HG03558 (cell line): ENCODE results near the gene SLC30A1.
A peak's percentile ranks its signal among the peaks of the same experiment; 100 is the strongest.
"Not testable (repeated sequence)": the region's sequence is repeated elsewhere in the genome, so short reads cannot be mapped to it uniquely, and the experiment has no call there.

Experiments used
- ATAC-seq: cut with Tn5 transposase; IDR thresholded peaks from one replicate; pipeline ENCODE4 v1.9.1; 2021; ENCODE audit warnings: moderate number of reproducible peaks; ENCODE audit not compliant: unreplicated experiment; ENCODE audit errors: extremely low read depth

The SLC30A1 gene, protein sequence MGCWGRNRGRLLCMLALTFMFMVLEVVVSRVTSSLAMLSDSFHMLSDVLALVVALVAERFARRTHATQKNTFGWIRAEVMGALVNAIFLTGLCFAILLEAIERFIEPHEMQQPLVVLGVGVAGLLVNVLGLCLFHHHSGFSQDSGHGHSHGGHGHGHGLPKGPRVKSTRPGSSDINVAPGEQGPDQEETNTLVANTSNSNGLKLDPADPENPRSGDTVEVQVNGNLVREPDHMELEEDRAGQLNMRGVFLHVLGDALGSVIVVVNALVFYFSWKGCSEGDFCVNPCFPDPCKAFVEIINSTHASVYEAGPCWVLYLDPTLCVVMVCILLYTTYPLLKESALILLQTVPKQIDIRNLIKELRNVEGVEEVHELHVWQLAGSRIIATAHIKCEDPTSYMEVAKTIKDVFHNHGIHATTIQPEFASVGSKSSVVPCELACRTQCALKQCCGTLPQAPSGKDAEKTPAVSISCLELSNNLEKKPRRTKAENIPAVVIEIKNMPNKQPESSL

DNA sequence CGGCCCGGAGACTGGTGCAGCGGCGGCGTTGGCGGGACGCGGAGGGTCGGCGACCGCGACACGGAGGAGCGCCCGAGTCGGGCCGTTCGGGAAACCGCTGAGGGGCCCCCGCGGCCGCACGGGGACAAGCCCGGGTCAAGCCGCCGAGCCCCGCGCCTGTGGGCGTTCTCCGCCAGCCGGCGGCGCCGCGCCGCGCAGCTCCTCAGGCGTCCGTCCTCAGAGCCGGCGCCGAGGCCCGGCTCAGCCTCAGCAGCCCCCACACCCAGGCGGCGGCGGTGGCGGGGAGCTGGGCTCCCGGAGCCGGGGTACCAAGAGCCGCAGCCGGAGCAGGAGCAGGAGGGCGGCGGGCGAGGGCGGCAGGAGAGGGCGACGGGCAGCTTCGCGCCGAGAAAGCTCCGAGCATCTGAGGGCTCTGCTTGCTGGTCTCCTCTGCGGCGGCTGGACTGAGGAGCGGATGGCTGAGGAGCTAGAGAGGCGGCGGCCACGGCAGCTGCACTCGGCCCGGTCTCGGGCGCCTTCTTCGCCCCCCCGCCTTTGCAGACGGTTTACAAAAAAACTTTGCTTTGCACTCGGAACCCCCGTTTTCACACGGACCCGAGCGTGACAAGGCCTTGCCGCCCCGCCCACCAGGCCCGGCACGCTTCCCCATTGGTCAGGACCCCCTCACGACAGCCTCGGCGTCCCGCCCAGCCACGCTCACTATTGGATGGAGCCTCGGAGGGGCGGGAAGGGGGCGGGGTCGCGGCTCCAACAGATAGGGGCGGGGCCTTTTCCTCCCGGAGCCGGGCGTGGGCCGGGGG is at the start of gene SLC30A1:
Gene SLC30A1 (minus strand): TSS at position 522 of the 800 bp plus-strand sequence. CDS start 549 bp downstream, outside the sequence.
- peak; percentile 69 for ATAC-seq

DNA sequence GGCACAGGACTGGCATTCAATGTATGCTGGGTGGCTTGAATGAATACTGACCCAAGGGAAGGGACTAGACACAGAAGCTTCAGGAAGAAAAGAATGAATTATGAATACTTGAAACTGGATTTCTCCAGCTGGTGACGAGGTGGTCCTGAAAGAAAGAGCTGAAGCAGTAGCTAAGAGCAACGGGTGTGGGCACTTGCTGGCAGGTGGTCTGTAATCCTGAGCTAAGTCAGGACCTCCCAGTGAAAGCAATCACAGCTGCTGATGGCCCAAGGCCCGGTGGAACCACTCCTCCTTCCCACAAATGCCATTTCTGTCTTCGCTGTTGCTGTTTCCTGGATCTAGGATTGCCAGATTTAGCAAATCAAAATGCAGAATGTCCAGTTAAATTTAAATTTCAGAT is 49.5 kb upstream of the SLC30A1 start:
- ATAC-seq: no peak

DNA sequence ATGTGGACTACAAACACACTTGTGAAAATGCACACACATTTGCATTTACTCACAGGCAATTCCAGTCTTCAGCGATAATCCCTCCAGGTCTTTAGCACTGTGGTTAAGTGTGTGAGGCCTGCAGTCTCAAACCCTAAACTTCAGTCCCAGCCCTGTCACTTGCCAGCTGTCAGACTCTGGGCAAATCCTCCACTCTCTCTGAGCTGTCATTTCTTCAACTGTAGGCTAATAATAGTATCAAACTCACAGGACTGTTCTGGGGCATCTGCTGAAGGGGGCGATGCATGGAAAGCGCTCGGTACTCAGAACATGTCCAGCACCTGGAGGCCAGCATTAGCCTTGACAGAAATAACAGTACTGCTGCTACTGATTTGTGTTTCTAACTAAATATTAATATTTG is 48.3 kb upstream of the SLC30A1 start:
- ATAC-seq: no peak

DNA sequence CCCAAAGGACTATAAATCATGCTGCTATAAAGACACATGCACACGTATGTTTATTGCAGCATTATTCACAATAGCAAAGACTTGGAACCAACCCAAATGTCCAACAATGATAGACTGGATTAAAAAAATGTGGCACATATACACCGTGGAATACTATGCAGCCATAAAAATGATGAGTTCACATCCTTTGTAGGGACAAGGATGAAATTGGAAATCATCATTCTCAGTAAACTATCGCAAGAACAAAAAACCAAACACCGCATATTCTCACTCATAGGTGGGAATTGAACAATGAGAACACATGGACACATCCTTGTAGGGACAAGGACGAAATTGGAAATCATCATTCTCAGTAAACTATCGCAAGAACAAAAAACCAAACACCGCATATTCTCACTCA is 46.9 kb upstream of the SLC30A1 start:
- not testable (repeated sequence) for ATAC-seq

DNA sequence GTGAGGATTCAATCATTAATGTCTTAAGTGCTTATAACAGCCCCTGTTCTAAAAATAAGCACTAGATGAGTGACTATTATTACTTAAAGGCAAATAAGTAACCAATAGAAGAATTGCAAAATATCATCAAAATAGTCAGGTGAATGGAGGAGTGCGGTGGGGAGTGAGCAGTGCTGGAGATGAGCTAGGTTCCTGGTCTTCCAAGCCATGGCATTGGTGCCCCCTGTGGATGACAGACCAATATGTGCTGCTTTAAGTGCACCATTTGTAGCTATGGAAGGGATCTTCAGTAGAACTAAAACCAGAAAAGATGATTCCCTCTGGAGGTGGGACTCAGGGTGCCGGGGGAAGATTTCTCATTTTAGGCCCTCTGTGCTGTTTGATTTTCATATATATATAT is 46.1 kb upstream of the SLC30A1 start:
- no peak for ATAC-seq

DNA sequence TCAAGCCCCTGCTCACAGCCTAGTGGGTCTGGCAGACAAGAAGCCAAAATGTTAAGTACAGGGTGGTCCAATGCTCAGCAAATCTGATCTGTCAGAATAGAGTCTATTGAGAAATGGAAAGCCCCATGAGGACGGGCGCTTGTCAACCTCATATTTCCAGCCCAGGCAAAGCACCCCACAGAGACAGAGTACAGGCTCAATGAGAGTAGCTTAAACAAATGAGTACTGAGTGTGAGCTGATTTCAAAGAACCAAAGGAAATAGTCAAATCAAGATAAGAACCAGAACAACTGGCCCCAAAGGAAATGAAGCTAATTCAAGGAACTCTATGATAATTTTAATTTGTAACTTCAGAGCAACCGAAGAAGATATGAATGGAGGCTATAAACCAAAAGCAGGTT is 44.6 kb upstream of the SLC30A1 start:
- ATAC-seq: no peak

DNA sequence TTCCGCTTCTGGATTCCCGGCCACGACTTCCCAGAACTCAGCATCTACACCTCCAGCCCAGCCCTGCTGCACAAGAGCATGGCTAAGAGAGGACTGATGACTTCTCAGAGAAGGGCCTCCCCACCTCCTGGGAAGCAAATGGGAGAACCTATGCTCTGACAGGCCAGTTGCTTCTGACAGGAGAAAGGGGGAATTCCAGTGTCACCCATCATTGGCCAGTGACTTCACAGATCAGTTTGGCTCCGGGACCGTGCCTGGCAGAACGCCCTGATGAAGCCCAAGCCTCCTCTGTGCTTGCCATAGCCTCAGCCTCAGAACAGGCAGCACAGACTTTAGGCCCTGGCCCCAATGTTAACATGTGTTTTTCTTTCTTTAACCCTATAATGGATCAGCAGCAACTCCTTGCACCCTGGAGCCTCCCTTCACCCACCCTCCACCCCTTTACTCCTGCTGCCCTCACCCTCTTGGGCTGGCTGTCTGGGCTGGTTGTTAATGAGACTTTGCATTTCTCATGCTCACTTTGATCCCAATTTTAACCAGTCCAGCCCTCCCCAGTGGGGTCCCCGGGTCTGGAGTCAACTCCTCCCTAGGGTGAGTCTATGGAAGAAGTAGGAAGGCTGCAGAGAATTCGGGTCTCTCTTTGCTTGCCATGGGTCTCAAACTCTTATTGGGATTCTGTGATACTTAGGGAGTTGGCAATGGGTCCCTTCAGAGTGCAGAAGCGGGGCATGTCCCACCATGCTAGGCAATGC is 42.7 kb upstream of the SLC30A1 start:
- no peak for ATAC-seq

DNA sequence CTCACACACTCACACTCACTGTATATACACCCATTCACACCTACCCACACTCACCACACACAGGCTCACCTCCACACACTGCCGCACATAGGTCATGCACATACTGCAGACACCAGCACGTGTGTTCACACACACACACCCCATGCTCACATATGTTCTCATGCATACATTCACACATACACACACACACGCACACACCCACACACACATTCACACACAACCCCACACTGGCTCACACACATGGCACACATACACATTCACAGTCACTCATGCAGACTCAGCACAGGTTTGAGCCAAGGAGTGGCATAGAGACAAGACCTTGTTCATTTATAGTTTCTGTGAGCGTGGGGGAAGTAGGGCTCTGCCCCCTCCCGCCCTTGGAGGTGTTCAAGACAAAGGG is 41.1 kb upstream of the SLC30A1 start:
- no peak for ATAC-seq

DNA sequence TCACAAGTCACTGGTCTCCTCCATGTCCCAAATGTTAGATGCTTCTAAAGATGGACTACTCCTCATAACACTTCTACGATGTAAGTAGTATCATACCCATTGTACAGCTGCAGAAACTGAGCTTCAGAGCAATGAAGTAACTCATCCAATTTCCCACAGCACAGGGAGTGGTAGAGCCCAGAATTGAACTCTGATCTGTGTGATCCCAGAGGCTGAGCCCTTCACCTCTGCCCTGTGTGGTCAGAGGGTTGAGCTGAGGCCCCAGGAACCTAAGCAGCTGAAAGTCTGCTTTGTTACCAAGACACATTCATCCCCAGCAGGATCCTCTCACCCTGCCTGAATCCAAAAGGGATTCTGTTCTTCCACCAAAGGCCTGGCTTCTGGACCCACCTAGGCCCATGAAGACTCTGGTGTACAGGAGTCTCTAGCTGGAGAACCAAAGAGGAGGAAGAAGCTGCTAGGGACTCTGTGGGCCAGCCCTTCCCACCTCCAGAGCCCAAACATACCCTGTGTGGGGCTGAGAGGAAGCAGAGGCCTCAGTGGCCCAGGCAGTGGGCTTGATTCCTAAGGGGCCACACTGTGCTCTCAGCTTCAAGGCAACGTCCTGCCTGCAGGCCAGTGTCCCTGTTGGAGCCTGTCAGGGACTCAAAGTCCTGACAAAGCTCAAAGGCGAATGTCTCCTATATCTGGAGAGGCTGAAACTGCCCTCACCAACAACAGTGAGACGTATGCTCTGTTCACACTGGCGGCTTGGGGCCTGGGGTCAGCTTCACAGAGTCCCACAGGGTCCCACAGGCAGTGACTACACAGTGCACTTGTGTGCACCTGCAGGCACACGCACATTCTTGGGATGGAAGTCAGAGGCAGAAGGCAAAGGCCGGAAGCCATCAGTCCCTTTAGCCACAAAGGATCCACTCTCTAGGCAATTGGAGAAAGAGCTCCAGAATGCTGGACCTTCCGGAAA is 40.4 kb upstream of the SLC30A1 start:
- no peak for ATAC-seq

DNA sequence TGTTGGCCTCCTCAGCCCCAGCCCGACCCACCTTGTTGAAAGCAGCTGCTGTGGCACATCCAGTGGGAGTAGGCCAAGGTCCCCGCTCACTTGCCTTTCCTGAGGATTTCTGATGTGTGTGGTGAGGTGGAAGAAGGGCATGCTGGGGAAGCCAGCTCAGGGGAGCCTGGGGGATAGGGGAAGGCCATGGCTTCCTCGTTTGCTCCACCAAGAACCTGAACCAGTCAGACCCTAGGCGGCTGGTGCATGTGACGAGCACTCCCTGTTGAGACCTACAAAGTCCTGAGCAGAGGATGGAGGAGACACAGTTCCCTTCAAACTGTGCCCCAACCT is 38.0 kb upstream of the SLC30A1 start:
- ATAC-seq: no peak

DNA sequence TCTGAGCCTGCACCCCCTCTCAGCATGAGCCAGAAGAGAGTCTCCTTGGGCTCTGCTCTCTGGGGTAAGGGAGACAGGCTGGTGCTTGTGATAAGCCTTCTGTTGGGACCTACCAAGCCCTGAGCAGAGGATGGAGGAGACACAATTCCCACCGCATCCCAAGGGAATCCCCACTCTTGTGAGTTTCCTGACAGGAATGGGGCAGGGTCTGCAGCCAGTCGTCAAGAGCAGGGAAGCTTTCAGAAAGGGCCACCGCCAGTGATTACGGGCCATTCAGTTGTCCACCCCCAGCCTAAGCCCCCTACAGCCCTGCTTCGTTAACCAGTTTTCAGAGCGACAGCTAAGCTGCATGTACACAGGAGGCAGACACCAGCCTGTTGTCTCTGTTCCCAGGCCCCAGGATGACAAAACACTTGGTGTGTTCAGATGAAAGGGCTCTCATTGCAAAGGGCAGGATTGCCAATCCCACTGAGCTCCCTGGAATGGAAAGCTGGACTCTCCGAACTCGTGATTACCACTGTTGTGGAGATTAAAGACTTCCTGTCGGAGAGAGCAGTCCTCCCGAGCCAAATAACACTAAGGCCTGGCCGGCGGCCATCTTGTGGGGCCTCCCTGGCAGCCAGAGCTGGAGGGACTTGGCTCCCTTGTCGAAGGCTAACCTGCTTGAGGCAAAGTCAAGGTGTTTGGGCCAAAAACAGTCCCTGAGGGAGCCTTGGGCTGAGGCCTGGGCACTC is 37.4 kb upstream of the SLC30A1 start:
- no peak for ATAC-seq

DNA sequence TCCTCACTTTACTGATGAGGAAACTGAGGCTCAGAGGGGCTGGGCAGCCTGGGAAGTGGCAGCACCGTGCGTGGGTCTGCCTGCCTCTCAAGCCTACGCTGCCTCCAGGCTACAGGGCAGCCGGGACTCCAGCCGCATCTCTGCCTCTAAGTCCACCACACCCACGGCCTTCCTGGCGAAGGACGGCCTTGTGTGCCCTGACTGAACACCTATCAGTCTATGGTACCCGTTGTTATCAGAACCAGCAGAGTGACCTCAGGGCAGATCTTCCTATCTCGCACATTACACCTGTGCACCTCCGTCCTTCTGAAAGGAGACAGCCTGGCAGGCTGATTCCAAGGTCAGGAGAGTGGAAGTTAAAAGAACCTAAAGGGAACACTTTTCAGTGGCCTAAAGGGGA is 35.7 kb upstream of the SLC30A1 start:
- no peak for ATAC-seq

DNA sequence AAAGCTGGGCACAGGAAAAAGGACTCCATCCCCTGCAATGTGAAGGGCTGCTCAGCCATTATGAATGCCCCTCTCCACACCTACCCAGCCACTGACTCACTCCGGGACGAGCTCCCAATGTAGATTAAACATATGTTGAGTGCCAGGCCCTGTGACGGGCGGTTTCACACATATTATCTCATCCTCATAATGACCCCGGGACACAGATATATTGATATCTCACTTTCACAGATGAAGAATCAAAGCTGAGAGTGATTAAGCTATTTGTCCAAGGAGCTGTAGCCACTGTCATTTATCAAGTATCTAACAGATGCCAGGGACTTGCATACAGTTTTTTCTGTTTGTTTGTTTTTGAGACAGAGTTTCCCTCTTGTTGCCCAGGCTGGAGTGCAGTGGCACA is 35.0 kb upstream of the SLC30A1 start:
- ATAC-seq: no peak

DNA sequence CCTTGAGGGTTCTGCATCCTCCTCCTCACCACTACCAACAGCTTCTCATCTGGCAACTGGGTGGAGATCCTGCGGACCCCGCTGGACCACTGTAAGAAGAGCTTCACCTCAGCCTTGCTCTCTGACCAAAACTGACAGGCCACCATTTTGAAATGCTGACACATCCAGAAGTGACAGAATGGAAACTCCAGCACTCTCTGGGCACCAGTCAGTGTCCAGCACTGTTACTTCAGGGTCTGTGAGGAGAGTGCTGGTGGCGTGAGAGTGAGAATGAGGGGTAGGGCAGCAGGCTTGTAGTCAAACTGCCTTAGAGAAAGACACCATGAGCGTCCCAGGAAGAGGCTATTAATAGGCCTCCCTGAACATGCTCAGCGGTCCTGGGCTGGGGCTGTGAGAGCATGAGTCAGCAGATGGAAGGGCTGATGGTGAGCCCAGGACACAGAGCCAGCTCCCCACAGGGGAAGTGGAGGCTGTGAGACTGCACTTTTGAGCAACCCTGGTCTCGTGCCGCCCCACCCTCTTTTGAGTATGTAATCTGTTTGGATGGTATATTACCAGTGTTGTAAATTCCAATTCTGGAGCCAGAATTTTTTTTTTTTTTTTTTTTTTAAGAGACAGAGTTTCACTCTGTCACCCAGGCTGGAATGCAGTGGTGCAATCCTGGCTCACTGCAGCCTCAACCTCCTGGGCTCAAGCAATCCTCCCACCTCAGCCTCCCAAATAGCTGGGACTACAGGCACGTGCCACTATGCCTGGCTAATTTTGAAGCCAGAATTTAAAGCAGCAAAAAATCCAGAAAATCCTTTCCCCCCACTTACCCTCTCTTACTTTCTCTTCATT is 34.4 kb upstream of the SLC30A1 start:
- no peak for ATAC-seq

DNA sequence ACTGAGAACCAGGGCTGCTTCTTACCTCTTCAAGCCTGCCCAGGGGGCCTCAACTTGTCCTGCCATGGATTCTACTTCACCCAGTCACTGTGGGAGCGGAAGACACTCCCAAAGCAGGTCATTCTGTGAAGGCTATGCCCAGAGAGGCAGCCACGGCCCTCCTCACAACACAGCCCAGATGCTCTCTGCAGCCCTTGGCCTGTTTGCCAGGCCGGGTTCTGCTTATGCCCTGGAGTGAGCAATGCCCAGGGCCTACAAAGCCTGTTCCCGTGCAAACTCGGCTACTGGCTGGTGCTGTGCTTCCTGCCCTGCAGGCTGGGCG is 33.8 kb upstream of the SLC30A1 start:
- no peak for ATAC-seq

DNA sequence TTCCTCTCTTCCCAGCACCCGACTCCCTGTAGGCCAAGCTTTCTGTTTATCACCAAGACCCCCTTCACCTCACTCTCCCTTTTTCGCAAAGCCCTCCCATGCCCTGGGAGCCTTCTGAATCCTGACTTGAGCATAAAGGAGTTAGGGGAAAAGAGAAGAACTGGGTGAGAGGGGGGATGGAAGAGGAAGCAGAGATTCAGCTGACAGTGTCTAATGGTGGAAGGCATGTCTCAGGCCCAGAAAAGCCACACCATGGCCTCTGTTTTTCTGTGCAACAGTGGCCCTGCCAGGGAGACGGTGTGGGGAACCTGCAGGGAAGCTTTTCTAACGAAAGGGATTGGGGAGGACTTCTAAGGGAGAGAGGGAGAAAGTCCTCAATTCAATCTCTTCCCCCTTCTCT is 32.9 kb upstream of the SLC30A1 start:
- ATAC-seq: no peak

DNA sequence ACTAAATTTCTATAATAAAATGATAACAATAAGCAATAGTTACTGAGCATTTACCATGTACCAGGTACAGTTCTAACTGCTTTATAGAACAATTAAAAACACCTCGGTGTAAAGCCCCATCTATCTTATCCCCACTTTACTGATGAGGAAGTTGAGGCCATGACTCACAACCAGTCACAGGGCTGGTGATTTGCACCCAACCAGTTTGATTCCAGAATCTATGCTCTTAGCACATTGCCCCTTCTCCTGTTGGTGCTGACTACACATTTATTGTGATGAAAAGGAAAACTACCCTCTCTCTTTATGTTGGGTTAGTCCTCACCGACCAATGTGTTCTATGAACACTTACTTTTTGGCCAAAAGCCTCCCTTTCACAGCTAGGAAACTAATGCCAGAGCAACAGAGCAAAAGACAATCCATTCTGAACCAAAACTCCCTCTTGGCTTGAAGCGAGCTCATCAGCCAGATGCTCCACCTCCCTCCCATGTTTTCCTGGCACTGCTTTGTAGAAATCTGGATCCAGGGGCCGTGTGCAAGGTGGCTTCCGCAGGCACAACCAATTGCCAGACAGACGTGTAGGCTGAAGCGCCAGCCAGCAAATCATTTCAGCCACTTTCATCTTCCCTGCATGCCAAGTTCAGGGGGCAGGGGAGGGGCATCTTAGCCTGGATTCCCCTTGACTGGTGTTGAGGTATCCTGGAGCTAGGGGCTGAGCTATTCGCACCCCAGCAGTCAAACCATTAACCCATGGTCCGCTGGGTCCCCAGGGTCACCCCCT is 32.0 kb upstream of the SLC30A1 start:
- ATAC-seq: no peak
